ENCODE measurements around the gene TATDN3.
"Not testable (repeated sequence)": the region's sequence is repeated elsewhere in the genome, so short reads cannot be mapped to it uniquely, and the experiment has no call there.

Gene TATDN3

DNA sequence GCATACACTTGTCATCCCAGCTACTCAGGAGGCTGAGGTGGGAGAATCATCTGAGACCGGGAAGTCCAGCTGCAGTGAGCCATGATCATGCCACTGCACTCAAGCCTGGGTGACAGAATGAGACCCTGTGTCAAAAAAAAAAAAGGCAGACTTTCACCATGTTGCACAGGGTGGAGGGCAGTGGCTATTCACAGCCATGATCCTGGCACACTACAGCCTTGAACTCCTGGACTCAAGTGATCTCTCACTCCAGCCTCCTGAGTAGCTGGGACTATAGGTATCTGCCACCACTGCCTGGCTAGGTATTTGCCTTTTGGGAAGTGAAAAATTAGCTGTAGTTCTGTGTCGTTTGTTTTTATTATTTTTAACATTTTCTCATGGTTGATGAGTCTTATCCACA, 36.7 kb downstream of the TATDN3 start:
- DNase-seq (ENCODE audit: low spot score), result no peak

DNA sequence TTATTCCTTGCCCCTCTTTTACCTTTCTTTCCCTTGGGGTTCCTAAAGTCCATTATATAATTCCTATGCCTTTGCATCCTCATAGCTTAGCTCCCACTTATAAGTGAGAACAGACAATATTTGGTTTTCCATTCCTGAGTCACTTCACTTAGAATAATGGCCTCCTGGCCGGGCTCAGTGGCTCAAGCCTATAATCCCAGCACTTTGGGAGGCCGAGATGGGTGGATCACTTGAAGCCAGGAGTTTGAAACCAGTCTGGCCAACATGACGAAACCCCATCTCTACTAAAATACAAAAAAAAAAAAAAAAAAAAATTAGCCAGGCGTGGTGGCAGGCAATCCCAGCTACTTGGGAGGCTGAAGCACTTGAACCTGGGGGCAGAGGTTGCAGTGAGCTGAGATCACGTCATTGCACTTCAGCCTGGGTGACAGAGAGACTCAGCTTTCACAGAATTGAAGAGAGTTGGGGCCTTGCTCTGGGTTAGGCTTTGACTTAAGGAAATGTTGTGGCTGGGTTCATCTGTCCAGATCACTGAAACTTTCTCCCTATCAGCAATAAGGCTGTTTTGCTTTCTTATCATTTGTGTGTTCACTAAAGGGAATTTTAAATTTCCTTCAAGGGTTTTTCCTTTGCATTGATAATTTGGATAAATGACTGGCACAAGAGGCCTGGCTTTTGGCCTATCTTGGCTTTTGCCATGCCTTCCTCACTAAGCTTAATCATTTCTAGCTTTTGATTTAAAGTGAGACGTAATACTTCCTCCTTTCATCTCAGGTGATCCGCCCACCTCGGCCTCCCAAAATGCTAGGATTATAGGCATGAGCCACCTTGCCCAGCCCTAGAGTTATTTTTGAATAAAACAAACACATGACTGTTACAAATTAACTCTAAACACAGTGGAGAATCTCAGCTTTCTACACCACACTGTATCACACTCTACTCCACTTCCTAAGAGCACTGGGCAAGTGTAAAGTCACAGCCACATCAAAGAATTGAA, 41.8 kb downstream of the TATDN3 start:
- not testable (repeated sequence) for DNase-seq (ENCODE audit: low spot score)

DNA sequence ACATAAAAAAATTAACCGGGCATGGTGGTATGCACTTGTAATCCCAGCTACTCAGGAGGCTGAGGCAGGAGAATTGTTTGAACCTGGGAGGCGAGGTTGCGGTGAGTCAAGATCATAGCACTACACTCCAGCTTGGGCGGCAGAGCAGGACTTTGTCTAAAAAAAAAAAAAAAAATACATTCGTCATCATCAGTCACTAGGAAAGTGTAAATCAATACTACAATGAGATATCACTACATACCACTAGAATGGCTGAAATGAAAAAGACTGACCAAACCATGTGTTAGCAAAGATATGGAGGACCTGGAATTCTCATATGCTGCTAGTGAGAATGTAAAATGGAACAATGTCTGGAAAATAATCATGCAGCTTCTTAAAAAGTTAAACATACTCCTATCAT, 46.5 kb downstream of the TATDN3 start:
- no peak for DNase-seq (ENCODE audit: low spot score)

DNA sequence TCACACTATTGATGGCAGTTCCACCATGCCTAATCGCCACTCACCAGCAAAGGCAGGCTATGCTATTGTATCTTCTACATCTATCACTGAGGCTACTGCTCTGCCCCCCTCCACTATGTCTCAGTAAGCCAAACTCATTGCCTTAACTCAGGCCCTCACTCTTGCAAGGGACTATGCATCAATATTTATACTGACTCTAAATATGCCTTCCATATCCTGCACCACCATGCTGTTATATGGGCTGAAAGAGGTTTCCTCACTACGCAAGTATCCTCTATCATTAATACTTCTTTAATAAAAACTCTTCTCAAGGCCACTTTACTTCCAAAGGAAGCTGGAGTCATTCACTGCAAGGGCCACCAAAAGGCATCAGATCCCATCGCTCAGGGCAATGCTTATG, 52.8 kb downstream of the TATDN3 start:
- not testable (repeated sequence) for DNase-seq (ENCODE audit: low spot score)

DNA sequence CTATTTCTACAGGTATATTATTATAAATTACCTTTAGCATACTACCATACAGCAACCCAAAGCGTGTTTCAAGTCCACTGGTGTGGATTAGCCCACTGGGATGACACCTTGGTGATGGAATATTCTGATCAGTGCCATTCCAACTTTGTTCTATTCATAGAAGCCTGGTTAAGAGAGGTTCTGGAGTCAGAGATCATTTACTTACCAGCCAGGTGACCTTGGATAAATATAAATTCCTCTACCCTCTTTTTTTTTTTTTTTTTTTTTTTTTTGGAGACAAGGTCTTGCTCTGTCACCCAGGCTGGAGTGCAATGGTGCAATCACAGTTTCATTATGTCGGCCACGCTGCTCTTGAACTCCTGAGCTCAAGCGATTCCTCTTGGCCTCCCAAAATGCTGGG, 55.9 kb downstream of the TATDN3 start, which contains the start of gene SPATA45:
Gene SPATA45, minus strand, starts transcription at position 101 of the 400 bp plus-strand sequence. CDS start 11,500 bp downstream, outside the sequence.
- no peak for DNase-seq (ENCODE audit: low spot score)

DNA sequence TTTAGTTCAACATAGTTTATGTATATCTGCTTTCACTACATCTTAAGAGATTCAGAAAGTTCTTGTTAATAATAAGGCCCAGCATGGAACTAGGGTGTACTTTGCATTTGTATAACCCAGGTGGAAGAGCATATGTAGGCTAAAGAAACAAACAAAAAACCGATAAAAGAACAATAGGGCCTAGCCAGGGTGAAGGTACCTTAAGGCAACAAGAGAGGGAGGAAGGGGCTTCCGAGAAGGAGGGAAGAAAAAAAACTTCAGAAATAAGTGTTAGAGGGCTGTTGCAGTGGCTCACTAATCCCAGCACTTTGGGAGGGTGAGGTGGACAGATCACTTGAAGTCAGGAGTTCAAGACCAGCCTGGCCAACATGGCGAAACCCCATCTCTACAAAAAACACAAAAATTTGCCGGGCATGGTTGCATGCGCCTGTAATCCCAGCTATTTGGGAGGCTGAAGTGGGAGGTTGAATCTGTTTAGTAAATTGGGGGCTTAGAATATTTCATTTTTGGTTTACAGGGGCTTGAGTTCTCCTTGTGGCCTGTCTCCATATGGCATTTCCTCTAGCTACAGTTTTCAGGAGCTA, 60.5 kb downstream of the TATDN3 start:
- DNase-seq (ENCODE audit: low spot score), result no peak

DNA sequence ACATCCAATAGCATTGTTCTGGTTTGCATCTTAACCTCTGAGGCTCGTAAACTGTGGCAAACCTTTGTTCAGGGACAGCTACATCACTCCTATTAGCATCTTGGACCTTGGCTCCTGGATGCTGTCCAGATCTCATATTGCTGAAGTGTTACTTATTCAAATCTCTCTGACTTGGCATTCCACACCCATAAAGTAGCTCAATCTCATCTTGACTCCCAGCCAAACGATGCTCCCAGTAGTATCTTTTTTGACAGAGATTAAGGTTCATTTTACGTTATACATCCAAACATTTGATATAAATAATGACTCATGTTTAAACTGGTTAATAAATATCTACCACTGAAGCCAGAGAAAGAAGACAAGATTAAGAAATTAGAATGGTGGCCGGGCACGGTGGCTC, 62.0 kb downstream of the TATDN3 start:
- no peak for DNase-seq (ENCODE audit: low spot score)

DNA sequence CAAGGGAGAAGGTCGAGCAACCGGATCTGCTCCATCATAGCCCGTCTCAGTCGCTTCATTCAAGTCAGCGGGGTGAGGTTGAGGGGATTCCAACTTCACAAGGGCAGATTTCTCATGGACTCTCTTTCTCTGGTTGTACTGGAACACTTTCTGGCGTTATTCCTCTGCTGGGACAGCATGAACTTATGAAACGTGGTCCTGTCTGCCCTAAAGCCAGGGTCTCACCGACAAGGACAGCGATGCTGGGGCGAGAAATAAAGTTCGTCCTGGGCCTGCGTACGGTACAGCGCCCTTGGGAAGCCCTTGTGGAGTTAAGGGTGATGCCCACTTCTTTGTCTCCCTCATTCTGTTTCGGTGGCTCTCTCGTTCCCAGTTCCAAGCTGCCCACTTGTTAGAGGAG, 65.1 kb downstream of the TATDN3 start:
- DNase-seq (ENCODE audit: low spot score), result no peak

DNA sequence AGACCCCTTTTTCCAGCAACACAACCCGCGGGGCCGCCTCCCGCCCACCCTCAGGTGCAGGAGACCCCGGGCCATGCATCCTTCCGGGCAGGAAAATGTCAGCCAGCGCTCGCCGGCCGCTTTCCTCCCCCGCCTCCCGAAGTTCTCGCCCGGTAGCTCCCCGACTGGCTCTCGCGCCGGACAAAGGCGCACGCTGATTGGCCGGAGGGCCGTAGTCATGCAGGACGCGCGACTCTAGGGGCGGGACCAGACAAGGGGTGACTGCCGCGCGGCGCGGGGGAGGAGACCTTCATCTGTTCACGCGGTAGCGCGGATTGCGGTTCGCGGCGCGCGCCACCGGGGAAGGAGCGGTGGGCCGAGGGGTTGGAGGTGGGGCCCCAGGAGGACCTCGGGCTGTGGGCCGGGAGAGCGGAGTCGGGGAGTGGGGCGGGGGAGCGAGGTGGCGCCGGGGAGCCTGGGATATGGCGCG, 66.3 kb downstream of the TATDN3 start, which contains the start of gene FLVCR1:
Gene FLVCR1, plus strand, starts transcription at position 284 of the 469 bp plus-strand sequence. Its CDS starts 178 bp downstream, at position 462.
- DNase-seq (ENCODE audit: low spot score), result peak; percentile 97

DNA sequence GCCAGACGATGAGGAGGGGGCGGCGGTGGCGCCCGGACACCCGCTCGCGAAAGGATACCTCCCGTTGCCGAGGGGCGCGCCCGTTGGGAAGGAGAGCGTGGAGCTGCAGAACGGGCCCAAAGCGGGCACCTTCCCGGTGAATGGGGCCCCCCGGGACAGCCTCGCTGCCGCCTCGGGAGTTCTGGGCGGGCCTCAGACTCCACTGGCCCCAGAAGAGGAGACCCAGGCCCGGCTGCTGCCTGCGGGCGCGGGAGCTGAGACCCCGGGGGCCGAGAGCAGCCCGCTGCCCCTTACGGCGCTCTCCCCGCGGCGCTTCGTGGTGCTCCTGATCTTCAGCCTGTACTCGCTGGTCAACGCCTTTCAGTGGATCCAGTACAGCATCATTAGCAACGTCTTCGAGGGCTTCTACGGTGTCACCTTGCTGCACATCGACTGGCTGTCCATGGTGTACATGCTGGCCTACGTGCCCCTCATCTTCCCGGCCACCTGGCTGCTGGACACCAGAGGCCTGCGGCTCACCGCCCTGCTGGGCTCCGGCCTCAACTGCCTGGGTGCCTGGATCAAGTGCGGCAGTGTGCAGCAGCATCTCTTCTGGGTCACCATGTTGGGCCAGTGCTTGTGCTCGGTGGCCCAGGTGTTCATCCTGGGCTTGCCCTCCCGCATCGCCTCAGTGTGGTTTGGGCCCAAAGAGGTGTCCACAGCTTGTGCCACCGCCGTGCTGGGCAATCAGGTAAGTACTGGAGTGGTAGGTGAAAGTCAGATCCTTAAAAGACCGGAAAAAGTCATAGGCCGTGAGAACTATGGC, 67.0 kb downstream of the TATDN3 start:
- peak; percentile 56 for DNase-seq (ENCODE audit: low spot score)

DNA sequence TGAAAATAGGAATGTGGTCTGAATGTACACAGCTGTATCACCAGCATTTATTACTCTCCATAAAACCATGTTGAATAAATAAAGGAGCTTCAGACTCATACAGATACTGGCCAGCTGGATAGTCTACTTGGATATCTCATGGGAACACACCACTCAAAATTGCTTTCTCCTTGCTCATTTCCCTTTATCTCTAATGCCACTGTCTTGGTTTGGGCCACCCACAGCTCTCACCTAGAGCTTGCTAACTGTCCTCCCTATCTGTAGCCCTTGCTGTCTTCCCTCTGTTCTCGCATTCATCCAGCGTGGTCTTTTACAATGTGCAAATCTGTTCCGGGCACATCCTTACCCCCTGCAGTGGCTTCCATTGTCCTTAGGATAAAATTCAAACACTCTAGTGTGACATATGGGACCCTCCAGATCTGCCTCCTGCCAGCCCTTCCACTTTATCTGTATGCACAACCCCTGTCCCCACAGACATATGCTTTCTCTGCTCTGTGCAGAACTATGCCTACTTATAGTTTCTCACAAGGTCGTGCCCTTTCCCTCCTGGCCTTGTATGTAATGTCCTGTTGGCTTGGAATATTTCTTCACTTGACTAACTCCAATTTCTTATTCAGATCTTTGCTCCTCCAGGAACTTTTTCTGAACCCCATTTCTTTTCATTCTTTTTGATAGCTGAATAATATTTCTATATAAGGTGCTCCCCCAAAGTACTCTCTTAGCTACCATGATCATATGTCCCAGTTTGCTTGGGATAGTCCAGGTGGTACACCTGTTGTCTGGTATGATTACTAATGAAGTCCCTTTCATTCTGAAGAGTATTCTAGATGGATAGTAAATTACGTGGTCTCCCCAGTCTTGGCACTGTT, 69.3 kb downstream of the TATDN3 start:
- peak; percentile 41 for DNase-seq (ENCODE audit: low spot score)

DNA sequence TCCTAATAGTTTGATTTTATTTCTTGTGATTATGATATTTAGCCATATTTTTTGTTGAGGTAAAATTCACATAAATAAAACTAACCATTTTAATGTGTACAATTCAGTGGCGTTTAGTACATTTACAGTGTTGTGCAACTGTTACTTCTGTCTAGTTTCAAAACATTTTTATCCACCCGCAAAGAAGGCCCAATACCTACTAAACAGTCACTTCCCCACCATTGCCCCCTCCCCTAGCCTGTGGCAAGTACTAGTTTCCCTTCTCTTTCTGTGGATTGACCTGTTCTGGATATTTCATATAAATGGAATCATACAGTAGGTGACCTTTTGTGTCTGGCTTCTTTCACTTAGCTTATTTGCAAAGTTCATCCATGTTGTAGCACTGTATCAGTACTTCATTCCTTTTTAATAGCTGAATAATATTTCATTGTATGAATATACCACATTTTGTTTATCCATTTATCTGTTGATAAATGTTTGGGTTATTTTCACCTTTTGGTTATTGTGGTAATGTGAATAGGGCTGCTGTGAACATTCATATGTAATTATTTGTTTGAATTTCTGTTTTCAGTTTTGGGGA, 70.5 kb downstream of the TATDN3 start:
- DNase-seq (ENCODE audit: low spot score), result no peak

DNA sequence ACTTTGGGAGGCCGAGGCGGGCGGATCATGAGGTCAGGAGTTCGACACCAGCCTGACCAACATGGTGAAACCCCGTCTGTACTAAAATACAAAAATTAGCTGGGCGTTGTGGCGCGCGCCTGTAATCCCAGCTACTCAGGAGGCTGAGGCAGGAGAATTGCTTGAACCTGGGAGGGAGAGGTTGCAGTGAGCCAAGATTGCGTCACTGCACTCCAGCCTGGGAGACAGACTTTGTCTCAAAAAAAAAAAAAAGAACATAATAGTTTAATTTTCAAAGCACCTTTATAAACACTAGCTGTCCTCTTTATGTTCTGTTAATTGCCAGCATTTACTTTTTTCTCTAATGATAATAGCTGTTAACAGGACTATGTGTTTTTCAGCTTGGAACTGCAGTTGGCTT, 71.7 kb downstream of the TATDN3 start:
- DNase-seq (ENCODE audit: low spot score), result not testable (repeated sequence)

DNA sequence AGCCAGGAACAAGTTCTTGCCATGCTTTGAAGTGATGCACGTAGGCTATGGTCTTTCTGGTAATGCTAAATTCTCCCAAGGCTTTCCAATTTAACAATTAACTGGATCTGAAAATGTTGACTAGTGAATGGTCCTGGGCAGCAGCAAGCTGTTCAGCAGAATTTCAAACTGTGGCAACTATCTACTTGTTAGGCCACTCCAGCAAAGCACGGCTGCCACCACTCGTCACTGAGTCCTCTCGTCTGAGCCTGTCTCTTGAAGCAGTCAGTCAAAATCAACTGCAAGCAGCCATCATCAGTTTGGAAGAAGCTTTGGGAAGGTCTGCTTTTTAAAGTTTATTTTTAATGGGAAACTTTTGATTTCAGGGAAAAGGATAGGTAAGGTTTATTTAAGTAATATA, 72.5 kb downstream of the TATDN3 start:
- no peak for DNase-seq (ENCODE audit: low spot score)
